GM19438 (cell line): ENCODE measurements around the gene RAD51C.
"Not testable (repeated sequence)": the region's sequence is repeated elsewhere in the genome, so short reads cannot be mapped to it uniquely, and the experiment has no call there.

Experiments
- ATAC-seq: cut with Tn5 transposase; IDR thresholded peaks from one replicate; pipeline ENCODE4 v1.9.1; 2021; ENCODE audit warnings: low read depth; ENCODE audit not compliant: unreplicated experiment

RAD51C gene

DNA sequence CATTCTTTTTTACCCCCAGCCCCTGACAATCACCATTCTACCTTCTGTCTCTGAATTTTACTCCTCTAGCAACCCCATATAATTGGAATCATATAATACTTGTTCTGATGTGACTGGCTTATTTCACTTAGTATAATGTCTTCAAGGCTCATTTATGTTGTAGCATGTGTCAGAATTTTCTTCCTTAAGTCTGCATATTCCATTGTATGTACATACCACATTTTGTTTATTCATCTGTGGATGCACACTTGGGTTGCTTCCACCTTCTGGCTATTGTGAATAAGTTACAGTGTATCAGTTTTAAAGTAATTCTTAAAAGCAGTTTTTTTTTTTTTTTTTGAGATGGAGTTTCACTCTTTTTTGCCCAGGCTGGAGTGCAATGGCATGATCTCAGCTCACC lies 38.5 kb downstream of the RAD51C start:
- ATAC-seq: no peak

- no peak for ATAC-seq
Measured at GRCh38 chr17:58734040-58734439, 41.6 kb downstream of the RAD51C start.

- no peak for ATAC-seq
Measured at GRCh38 chr17:58734811-58735210, 42.4 kb downstream of the RAD51C start.

DNA sequence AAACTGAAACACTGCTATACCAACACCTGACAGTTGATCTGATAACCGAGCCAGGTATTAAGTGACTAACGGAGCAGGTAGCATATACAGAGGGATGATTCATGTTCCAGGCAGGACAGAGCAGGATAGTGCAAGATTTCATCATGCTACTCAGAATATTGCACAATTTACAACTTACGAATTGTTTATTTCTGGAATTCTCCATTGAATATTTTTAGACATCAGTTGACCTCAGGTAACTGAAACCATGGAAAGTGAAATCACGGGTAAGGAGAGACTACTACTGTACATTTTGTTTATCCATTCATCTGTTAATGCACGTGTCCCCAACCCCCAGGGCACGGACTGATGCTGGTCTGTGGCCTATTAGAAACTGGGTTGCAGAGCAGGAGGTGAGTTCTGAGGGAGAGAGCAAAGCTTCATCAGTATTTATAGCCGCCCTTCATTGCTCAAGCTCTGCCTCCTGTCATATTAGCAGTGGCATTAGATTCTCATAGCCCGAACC lies 48.8 kb downstream of the RAD51C start:
- ATAC-seq: no peak

GRCh38 chr17:58747674-58748073 lies 55.3 kb downstream of the RAD51C start:
- ATAC-seq: no peak

DNA sequence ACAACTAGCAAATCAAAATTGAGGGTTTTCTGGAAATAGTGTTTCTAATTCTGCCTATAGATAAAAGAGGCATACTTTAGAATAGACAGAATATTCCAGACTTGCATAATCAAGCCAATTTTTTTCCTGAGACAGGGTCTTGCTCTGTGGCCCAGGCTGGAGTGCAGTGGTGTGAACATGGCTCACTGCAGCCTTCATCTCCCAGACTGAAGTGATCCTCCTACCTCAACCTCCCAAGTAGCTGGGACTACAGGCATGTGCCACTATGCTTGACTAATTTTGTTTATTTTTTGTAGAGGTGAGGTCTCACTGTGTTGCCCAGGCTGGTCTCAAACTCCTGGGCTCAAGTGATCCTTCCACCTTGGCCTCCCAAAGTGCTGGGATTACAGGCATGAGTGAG lies 57.2 kb downstream of the RAD51C start:
- not testable (repeated sequence) for ATAC-seq

DNA sequence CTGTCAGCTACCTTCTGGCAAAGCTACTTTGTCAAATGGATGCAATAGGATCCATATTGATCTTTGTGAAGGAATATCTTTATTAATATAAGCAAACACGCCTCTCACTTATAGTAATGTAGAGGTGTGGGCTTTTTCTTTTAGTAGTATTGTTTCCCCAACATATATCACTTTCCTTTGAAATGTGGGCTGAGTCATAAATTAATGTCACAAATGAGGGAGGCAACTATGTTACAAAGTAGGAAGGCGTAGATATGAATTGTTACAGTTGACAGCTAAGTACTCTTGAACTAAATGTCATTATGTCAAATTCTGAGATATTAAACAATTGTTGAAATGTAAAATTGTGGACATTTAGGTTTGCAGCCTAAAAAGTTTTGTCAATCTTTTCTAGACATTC lies 60.6 kb downstream of the RAD51C start:
- ATAC-seq: no peak

DNA sequence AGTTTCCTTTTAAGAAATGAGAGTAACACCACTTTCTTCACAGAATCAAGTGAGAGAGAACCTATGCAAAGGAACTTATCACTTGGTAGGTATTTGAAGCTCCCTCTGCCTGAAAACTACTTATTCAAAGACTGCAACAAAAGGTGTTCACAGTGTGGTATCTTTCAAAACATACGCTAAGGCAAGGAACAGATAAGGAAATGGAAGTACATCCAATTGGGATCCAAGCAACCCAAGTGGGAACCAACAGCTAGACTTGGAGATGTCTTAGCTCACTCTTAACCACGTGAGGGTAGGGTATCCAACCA lies 62.8 kb downstream of the RAD51C start:
- no peak for ATAC-seq

GRCh38 chr17:58755577-58756245 lies 63.3 kb downstream of the RAD51C start, which contains the start of gene PPM1E:
Gene PPM1E (plus strand): TSS chr17:58755854.
- ATAC-seq: no peak

DNA sequence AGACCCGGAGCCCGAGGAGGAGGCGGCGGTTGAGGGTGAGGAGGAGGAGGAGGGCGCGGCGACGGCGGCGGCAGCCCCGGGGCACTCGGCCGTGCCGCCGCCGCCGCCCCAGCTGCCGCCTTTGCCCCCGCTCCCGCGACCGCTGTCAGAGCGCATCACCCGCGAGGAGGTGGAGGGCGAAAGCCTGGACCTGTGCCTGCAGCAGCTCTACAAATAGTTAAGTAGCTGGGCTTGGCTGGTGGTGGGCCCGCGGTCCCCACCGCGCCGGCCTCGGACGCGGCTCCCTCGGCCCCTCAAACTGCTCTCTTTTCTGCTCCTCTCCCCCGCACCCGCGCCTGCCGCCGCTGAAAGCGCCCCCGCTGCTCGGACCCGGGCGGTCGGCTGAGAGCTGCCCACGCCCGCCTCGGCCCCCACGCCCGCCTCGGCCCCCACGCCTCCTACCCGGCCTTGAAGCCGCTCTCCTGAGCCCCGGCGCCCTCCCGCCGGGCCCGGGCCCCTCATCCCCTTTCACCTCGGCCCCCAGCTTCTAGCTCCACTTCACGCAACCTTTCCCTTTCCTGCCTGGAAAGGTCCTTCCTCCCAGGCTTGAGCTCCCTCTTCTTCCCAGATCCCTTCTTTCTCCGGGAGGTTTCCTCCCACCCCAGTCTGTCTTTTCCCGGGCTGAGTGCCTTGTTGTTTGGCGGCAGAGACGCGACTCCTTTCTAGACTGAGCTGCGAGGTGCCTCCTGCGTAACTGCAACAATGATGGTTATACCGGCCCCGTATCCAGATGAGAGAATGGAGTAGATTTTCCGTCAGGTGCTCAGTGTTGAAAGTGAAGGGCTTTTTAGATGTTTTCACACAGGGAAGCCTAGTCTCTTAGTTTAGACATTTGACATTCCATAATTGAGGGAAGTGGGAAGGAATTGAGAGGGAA lies 64.1 kb downstream of the RAD51C start:
- no peak for ATAC-seq

DNA sequence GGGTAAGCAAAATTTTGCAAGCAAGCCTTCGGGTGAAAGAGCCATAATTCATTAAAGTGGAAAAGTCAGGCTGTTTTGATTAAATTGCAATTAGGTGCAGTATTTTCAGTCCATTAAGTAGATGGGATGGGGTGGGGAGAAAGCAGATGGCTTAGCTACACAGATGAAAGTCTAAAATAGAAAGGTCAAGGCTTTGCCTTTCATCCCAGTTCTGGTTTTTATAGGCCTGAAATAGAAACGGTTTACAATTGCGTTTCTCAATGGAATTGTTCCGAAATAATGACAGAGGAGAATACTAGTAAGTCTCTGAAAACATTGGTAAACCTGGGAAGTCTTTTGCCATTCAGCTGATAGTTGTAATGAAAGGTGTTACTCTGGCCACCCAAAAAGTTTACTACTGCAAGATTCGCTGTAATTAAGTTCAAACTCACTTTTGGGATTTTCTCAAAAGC lies 64.8 kb downstream of the RAD51C start:
- ATAC-seq: no peak

GRCh38 chr17:58758890-58759289 lies 66.5 kb downstream of the RAD51C start:
- ATAC-seq: no peak

- ATAC-seq: no peak
Measured at GRCh38 chr17:58759522-58759921, 67.1 kb downstream of the RAD51C start.

DNA sequence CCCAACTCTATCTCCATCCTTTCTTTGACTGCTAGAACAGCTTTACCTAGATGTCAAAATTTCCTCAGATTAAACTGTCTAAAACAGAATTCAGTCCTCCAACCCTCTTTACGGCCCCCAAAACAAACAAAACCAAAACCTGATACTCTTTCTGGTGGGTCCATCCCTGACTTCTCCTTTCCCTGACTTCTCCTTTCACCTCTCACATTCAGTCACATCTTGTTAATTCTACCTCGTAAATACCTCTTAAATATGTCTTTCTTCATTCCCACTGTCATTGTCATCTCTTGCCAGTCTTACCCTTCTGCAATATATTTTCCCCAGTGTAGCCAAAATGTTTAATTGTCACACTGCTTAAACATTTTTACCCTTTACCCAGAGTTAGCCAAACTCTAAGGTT lies 67.8 kb downstream of the RAD51C start:
- ATAC-seq: no peak

DNA sequence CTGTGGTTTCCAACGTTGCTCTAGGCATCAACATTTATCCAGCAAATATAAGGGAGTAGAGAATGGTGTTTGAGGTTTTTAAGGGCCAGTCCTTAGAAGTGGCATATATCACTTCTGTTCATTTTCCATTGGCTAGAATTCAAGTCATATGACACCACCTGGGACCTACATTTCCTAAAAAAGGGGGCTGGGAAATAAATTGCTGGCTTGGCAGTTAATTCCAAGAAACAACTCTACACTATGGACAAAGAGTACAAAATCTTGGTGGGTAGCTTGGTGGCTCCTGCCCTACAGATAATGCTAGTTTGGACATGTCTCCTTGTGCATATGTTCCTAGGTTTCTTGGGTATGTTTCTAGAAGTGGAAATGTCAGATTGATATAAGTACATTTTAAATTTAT lies 70.9 kb downstream of the RAD51C start:
- no peak for ATAC-seq

DNA sequence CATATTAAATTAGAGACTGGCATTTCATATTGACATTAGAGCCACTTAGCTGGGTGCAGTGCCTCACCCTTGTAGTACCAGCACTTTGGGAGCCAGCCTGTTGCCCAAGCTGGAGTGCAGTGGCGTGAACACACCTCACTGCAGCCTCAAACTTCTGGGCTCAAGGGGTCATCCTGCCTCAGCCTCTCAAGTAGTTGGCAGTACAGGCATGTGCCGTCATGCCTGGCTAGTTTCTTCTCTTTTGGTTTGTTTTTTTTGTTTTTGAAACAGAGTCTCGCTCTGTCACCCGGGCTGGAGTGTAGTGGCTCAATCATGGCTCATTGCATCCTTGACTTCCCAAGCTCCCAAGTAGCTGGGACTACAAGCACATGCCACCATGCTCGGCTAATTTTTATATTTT lies 72.0 kb downstream of the RAD51C start:
- ATAC-seq: no peak

- ATAC-seq: not testable (repeated sequence)
Measured at GRCh38 chr17:58778482-58778881, 86.1 kb downstream of the RAD51C start.

DNA sequence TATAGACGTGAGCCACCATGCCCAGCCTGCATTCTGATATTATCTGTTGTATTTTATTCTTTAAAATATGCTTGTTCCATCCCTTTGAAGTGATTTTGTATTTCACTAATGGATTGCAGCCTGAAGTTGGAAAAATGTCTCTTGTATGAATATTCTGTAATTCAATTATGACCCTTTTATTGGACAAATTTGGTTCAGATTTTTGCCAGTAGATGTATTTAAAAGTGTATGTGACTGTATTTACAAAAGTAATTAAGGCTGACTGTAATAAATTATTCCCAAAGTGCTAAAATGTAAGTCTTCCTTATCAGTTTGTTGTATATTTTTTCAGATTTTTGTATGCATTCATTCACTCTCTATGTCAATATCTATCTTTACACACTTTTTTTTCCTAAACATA lies 87.0 kb downstream of the RAD51C start:
- no peak for ATAC-seq

DNA sequence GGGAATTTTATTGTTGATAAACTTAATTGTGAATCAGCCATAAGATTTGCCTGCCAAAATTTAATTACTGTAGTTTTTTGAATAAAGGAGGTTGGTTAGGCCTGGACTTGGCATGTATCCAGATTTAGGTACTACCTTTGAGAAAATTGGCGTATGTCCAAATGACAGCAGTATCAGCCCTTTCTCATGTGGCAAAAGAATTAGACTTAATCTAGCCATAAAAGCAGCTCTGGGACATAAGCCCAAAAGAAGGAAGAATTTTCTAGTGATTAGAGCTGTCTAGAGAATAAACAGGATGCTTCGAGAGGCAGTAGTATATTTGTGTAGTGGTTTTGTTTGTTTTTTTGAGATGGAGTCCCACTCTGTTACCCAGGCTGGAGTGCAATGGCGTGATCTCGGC lies 91.0 kb downstream of the RAD51C start:
- no peak for ATAC-seq

- ATAC-seq: no peak
Measured at GRCh38 chr17:58785097-58785496, 92.7 kb downstream of the RAD51C start.
